Stimulated activated CD8-positive, alpha-beta memory T cell treated with anti-CD3 and anti-CD28 coated beads, Interleukin-12 subunit alpha, Interleukin-12 subunit beta, amount 100 ng/mL, for 4 hours (primary cell): ENCODE data around the gene PLPPR3.
A peak's percentile ranks its signal among the peaks of the same experiment; 100 is the strongest.

ENCODE experiments used
- DNase-seq: peaks from one replicate; pipeline ENCODE4 v3.0.0-alpha.2; 2020; ENCODE audit warnings: low read depth

The PLPPR3 gene

DNA sequence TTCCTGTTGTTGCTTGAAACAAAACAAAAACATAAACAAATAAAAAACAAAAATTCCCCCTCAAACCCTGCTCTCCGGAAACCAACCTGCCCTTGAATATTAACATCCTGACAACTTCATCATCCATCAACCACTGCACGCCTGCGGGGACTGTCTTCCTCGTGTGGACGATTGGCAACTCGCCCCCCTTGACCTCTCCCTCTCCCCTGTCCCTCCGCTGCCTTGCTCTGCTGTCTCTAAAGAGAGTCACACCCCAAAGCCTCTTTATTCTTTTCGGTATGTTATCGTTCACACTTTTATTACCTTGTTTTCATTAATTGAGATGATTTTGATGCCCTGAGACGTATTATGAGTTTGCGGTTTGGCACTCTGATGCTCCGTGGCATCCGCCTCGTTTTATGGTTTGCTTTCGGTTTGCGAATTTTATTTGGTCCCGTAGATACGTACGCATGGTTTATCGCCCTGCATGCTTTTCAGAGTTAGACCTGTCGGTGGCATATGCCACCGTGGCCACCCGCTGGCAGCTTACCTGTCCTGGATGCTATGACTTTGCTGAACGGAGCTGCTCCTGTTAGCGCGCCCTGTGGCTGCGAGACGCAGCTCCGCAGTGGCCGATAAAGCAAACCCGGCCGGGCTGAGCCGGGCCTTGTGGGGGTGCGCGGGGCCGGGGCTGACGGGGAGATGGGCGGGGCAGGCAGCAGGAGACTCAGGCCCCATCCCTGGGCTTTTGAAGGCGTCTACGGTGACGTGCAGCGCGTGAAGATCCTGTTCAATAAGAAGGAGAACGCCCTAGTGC, 13.9 kb downstream of the PLPPR3 start:
- no peak for DNase-seq

DNA sequence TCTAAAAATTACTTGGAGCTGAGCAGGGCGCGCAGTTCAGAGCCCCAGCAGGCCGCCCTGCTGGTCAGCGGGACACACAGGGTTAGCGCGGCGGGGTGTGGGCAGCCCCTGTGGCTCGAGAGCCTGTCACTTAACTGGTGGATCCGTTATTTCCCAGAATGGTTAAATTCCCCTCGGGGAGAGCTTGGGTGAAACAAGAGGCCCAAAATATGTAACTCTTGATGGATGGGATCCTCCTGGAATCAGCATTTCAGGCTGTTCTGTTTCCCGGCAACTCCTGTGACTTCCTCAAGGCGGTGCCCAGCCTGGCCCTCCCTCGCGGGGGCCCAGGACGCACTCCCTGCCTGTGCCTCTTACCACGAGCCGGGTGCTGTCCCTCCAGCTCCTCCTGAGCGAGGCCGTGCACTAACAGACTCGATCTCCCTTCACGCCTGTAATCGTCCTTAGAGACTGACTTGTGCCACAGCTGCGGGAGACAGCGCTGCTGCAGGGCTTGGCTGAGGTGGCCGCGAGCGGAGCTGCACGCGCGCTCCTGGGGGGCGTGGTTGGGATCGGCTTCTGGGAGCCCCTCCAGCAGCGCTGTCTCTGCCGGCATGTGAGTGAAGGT, 14.8 kb downstream of the PLPPR3 start:
- no peak for DNase-seq

DNA sequence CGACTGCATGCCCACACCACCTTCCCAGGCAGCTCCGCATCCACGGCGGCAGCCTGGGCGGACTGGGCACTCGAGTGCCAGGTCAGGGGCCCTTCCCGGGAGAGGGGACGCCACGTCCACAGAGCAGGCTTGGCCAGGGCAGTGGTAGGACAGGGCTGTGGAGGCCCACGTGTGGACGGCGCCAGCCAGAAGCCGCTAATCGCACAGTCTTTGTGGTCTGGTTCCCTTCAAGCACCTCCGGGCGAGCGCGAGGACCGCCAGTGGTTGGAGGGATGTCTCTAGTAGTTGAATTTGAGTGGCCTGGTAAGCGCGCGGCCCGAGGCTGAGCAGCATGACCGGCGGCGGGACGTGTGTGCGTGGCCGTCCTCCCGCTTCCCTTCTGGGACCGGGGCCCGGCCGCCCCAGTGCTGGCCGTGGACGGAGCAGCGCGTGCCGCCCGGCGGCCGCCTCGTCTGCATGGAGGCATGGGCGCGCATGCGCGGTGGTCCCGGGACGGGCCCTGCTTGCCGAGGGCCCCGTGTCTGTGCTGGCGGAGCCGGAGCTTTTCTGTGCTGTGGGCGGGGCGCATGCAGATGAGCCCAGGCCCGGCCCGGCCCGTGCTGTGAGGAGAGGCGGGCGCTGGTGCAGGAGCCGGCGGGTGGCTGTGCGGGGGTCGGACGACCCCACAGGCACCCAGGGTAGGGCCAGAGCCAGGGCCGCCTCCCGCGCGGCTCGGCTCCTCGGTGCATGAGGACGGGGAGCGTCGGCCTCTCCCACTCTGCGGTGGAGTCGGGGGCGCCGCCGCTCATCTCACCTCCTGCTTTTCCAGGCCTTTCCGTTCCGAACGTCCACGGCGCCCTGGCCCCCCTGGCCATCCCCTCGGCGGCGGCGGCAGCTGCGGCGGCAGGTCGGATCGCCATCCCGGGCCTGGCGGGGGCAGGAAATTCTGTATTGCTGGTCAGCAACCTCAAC, 15.9 kb downstream of the PLPPR3 start:
- DNase-seq, result no peak

DNA sequence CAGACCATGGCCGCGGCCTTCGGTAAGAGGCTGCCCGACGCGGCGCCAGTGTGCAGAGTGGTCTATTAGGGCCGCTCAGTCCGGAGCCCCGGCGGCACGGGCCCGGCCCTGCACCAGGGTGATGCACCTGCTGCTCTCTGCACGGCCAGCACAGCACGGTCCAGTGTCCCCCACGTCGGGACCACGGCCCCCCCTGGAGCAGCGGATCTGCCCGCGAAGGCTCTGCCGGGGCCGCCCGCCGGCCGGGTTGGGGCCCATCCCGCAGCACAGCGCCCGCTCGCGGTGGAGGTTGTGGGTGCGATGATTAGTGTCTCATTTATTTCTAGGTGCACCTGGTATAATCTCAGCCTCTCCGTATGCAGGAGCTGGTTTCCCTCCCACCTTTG, 16.6 kb downstream of the PLPPR3 start:
- no peak for DNase-seq

DNA sequence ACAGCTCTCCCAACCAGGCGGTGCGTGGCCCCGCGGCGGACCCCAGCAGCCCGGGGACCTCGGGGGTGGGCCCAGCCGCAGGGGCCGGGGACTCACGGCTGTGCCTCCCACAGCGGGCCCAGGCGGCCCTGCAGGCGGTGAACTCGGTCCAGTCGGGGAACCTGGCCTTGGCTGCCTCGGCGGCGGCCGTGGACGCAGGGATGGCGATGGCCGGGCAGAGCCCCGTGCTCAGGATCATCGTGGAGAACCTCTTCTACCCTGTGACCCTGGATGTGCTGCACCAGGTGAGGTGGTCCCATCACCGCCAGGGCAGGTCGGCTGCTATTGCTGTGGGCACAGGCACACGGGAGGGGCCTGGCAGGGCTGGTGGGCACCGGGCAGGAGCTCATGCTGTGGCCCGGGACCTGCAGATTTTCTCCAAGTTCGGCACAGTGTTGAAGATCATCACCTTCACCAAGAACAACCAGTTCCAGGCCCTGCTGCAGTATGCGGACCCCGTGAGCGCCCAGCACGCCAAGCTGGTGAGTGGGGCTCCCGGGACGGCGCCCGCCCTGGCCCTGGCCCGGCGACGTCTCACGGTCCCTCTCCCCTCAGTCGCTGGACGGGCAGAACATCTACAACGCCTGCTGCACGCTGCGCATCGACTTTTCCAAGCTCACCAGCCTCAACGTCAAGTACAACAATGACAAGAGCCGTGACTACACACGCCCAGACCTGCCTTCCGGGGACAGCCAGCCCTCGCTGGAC, 17.2 kb downstream of the PLPPR3 start:
- DNase-seq, result no peak

DNA sequence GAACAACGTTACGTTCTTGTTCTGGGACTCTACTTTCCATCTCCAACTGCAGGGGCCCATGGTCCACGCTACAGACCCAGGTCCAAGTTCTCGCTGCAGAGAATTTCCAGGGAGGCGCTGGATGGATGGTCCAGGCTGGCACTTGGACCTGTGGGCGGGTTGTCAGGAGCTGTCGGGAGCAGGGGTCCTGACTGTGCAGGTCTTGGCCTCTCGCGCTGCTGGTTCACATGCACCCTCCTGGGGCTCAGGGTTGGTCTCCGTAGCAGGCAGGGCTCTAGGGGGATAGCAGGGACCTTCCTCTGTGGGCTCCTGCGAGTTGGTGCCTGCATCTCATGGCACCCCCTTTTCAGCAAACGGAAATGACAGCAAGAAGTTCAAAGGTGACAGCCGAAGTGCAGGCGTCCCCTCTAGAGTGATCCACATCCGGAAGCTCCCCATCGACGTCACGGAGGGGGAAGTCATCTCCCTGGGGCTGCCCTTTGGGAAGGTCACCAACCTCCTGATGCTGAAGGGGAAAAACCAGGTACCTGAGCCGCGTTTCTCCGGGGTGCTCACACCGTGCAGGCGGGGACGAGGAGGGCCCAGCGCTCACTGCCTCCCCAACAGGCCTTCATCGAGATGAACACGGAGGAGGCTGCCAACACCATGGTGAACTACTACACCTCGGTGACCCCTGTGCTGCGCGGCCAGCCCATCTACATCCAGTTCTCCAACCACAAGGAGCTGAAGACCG, 17.9 kb downstream of the PLPPR3 start:
- DNase-seq, result no peak

DNA sequence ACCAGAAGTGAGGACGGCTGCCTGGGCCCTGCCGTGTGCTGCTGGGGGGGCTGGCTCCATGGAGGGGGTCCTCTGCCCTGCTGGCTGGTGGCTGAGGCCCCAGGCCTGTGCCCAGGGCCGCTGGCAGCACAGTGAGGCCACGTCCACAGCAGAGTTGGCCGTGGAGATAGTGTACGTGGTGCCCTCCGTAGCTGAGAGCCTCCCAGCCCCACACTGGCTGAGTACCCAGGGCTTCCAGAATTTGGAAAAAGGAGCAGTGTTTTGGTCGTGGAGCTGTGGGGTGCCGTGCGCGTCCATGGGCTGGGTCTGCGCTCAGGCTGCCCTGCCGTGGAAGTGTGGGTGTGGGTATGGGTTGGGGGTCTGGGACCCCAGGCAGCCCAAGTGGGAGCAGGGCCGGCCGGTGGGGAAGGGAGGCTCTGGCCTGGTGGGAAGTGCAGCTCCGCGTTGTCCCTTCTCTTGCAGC, 18.6 kb downstream of the PLPPR3 start:
- no peak for DNase-seq

DNA sequence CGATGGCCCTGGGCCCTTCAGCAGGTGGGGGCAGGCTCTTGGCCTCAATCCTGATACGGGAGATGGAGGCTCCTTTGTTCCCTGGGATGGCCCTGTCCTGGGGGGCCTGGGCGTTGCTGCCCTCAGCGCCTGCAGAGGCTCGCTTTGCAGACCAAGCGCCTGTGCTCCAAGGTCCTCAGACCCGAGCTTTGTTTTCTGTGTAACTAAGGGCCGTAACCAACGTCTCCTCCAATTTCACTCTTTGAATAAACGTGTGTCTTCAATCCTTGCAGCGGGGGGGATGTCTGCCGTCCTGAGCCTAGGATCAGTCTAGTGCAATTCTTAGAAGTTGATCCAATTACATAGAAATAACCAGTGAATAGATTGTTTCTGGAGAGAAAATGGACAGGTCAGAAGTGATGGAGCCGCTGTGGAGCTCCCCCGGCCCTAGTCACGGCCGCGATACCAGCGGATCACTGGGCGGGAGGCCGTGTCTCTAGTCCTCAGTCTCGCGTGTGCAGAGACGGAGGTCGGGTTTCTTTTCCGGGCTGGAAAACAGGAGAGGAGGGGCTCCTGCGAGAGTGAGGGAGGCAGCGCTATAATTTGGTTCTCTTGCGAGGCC, 19.2 kb downstream of the PLPPR3 start:
- DNase-seq, result no peak

DNA sequence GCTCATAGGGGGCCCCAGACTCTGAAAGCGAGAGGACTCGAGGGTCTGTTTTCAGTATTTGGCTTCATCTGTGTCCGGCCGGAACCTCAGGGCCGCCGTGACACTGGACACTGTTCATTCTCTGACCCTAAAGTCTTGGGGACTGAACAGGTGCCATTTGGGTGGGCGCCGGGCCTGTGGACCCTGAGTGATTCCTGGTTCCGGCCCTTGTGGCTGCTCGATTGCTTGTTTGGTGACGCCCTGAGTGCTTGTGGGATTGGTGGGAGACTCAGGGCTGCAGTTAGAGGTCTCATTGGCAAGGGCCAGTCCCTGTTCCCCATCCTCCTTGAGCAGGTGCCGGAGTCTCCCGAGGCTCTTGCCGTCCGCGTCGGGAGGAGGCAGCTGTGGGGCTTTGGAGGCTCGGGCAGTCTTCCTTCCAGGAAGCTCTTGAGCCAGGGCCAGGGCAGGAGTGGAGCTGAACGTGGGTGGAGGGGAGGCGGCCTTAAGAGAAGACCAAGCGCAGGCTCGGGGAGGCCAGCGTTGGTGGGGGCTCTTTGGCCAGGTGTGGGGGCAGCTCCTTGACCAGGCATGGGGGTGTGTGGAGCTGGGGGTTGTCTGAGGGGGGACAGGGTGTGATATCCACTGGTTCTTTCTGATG, 19.8 kb downstream of the PLPPR3 start:
- no peak for DNase-seq

DNA sequence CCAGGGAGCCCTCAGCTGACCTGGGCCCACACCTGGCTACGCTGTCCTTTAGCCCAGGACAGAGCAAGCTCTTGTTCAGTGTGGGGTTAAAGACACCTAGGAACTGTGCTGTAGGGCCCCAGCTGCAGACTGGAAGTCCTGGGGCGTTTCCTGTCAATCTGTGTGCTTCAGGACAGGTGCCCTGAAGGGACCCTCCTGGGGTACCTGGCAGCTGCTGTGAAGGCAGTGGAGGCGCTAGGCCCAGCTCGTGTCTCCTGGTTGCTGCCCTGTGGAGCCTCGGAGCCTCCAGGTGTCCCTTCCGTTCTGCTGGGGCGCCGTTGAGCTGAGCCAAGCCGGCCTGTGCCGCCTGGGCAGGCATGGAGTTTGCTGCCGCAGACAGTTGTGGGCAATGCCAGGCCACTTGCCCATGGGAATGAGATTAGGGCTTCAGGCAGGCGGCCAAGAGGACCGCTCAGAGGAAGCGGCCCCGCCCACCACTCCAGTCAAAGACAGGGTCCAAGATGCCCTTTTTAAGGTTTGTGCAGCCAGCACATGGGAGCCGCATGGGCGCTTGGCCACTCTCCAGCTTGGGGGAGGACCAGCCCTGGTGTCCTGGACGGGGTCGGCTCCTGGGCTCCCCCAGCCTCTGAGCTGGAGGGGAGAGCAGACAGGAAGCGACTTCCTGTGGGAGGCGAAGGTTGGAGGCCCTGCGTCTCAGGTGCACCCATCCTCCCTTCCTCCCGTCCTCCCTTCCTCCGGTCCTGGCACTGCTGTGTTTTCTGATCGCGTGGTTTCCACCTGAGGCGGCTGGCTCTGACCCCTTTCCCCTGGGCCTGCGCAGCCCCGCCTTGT, 20.5 kb downstream of the PLPPR3 start:
- DNase-seq, result no peak

DNA sequence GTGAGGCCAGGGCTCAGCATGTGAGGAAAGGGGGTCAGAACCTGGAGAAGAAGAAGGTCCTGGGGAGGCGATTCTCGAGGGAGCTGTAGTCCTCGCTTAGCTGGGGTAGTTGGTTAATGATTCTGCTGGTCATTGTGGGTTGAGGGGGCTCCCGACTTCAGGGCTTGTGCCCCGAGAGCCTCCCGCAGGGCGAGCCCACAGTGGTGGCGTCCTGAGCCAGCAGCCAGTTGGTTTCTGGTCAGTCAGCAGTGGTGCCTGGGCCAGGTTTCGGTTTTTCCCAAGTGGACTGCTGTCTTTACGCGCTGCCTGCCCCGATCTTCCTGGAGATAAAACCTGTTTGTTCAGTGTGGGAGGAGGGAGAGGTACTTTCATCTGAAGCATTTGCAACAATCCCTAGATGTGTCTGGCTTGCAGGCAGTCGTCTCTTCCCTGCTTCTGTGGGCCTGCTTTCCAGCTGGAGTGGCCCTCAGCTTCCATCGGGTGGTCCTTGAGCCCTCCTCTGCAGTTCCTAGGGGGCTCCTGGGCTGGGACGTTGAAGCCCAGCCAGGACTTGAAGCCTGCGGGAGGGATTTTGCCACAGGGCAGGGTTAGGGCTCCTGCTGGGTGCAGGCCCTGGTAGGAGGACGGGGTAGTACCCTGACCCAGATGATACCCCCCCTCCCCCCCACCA, 21.3 kb downstream of the PLPPR3 start:
- no peak for DNase-seq

DNA sequence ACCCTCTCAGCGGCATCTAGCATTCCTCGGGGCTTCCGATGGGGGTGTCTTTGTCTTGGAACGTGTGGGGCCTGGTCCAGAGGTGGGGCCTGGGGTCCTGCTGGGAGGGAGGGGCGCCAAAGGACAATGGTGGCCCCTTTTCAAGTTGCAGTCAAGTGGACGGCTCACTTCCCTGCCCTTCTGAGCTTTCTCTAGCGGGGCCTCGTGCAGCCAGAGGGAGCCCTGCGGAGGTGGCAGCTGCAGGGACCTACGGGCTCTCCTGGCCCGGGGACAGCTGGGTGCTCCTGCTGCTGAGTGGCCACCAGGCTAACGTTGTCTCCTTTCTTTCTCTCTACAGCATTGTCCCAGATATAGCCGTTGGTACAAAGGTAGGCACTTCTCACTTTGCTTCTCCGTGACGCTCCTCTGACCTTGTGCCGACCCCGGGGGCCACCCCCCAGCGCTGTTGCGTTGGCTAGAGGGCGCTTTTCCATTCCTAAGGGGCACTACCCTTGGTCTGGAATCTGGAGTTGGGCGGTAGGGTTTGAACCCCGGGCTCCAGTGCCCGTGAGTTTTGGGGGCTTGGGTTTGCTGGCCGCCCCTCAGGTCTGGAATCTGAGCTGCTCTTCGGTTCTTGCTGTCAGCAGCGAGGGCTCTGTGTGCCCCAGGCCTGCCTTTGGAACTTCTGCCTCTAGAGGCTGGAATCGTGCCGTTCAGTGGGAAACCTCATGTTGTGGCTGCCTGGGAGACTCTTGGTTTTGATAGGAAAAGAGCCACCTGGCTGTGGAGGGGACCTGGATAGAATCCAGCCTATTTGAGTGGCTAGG, 22.5 kb downstream of the PLPPR3 start:
- DNase-seq, result no peak

DNA sequence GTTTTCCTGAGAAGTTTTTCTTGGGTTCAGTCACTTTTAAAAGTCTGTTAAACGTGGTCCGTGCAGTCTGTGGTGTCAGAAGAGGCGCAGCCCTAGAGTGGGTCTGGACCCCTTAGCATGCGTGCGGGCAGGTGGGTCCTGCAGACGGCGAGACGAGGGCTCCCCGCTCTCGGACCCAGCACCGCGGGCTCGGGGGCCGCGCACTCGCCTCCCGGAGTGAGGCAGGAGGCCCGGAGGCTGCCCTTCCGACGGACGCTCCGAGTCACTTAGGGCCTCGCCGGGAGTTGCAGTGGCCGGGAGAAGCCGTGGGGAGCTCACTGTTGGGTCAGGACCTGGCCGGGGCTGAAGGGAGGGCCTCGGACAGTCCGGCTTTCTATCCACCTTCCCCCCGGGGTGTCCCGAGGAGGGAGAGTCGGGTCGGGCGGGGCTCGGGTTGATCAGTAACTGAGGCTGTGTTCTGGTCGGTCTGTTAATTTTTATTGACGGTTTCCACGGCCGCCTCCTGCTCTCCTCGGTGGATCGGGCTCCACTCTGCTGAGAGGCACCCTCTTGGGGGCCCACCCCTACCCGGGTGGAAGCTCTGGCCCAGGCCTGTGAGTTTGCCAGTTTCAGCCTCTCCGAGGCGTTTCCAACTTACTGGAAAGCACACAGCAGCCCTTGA, 23.2 kb downstream of the PLPPR3 start:
- DNase-seq, result no peak

DNA sequence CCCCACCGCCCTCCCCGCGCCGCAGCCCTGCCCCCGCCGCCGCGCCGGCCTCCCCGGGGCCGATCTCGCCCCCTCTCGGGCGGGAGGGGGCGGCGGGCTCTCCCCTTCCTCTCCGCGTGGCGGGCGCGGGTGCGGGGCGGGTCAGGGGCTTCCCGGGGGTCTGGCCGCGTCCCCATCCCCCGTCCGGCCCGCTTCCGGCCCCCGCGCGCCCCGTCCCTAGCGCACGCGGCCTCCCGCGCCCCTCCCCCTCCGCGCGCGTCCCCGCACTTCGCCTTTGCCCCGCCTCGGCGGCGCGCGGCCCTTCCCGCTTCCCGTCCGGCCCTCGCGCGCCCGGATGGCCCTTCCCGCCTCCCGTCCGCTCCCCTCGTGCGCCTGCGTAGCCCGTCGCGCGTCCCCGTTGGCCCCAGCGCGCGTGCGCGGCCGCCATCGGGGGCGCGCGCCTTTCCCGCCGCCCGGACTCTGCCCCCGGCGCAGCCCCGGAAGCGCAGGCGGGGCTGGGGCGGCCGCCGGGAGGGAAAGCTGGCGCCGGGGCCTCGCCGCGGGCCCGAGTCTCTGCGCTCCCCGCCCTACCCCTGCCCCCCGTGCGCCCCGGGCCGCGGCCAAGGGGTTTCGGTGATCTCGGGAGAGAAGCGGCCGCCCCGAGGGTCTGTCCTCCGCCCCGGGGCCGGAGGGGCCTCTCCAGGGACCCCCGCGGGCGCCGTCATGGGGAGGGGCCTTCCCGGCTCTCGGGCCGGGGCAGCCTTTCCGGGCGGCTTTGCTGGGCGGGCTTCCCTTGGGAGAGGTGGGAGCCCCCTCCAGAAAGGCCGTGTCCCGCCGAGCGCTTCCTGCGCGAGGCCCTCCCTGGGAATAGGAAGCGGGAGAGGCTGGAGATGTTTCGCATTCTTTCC, 24.0 kb downstream of the PLPPR3 start:
- DNase-seq, result peak; percentile 75

DNA sequence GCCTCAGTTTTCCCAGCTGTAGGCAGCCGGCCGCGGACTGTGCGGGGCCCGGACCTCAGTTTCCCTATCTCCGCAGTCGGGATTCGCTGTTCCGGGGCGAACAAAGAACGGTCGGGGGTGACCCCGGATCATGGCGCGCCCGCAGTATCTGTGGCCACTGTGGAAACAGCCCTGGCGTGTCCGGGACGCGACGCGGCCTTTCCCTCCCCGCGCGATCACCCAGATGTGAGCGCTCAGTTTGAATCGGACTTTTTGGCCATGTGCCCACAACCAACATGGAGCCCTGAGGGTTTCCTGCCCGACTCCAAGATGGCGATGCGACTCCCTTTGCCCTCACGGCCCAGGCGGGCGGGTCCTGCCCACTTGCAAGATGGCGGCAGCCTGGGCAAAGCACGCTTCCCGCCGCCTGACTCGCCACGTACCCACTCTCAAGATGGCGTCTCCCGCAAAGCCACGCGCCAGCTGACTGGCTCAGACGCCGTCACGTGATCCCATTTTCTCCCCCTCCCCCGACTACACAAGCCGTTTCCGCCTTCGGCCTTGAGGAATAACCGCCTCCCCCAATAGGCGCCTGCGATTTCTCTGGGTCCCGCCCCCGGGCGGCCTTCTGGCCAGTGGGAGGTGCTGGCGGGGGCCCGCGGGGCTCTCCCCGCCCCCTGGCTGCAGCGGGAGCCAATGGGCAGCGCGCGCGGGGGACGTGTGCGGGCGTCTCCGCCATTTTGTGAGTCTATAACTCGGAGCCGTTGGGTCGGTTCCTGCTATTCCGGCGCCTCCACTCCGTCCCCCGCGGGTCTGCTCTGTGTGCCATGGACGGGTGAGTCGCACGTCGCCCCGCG, 24.8 kb downstream of the PLPPR3 start, which contains the start of gene PTBP1:
TSS of gene PTBP1 (plus strand) at position 761 of the 836 bp plus-strand sequence. CDS start at position 807, 46 bp downstream.
- DNase-seq, result peak; percentile 98
